Measurements from ENCODE around the gene CLCN5.

DNA sequence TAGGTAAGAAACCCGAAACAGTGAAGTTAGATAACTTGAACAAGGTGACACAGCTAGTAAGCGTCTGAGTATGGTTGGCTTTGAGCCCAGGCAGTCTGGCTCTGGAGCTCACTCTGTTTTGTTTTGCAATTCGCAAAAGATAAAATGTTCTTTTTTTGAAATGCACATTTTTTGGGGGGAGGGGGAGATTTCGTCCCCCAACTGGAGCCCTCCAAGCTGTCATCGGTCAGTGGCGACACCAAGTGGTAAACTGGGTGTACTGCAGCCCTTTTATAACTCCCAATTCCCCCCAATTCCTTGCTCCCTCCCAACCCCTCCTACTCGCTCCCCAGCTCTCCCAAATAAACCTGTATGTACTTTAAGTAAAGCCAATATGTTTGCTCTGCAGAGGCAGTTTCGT lies 2.8 kb upstream of the CLCN5 start:
- TF ChIP-seq, protein P1, sequence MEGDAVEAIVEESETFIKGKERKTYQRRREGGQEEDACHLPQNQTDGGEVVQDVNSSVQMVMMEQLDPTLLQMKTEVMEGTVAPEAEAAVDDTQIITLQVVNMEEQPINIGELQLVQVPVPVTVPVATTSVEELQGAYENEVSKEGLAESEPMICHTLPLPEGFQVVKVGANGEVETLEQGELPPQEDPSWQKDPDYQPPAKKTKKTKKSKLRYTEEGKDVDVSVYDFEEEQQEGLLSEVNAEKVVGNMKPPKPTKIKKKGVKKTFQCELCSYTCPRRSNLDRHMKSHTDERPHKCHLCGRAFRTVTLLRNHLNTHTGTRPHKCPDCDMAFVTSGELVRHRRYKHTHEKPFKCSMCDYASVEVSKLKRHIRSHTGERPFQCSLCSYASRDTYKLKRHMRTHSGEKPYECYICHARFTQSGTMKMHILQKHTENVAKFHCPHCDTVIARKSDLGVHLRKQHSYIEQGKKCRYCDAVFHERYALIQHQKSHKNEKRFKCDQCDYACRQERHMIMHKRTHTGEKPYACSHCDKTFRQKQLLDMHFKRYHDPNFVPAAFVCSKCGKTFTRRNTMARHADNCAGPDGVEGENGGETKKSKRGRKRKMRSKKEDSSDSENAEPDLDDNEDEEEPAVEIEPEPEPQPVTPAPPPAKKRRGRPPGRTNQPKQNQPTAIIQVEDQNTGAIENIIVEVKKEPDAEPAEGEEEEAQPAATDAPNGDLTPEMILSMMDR (conservative IDR thresholded peaks at IDR 0.05 in 1 of 2, IDR thresholded peaks at IDR 0.05 in 1 of 2; ENCODE audit: extremely low read depth in 1 of 2, insufficient read depth in 1 of 2, low read depth in 1 of 2, low read length in 2 of 2) = peak; percentile 76 to 82
- TF ChIP-seq EZH2 (IDR thresholded peaks at IDR 0.05; ENCODE audit: borderline replicate concordance, low read length) = no peak

Data from mammary epithelial cell (primary cell).